ENCODE results near the gene EBF3. TPM values are rescaled to one million over a fixed set of nuclear protein-coding genes. Genes with fewer than 3 reads are reported as not detected.

The EBF3 gene
- total RNA-seq, 1 donor from 2014 or later = 6.2 TPM

GRCh38 chr10:129786216-129786615, 177.9 kb downstream of the EBF3 start:
- peaks cover 22% of the 10 kb centered on the region for H3K9me3 ChIP-seq (replicated peaks)
- intact Hi-C loops (cut with micrococcal nuclease) = no loop called here
- no peak for DNase-seq
- no peaks in the 10 kb centered on the region for H3K27me3 ChIP-seq (ENCODE audit: low read depth)
- H3K4me1 ChIP-seq = no peaks in the 10 kb centered on the region
- no peaks in the 10 kb centered on the region for H3K36me3 ChIP-seq
- no peak overlapping the region for H3K4me3 ChIP-seq
- TF ChIP-seq CTCF (IDR thresholded peaks at IDR 0.05; ENCODE audit: borderline replicate concordance) = no peak
- H3K27ac ChIP-seq (replicated peaks) = no peak overlapping the region

- no peak for DNase-seq
- no peak overlapping the region for H3K4me3 ChIP-seq
- peaks cover 18% of the 10 kb centered on the region for H3K9me3 ChIP-seq (replicated peaks)
- H3K4me1 ChIP-seq = no peaks in the 10 kb centered on the region
- TF ChIP-seq CTCF (IDR thresholded peaks at IDR 0.05; ENCODE audit: borderline replicate concordance) = no peak
- no peaks in the 10 kb centered on the region for H3K27me3 ChIP-seq (ENCODE audit: low read depth)
- intact Hi-C loops (cut with micrococcal nuclease) = no loop called here
- H3K27ac ChIP-seq (replicated peaks) = no peak overlapping the region
- H3K36me3 ChIP-seq = no peaks in the 10 kb centered on the region
These were observed 178.5 kb downstream of the EBF3 start for GRCh38 chr10:129785536-129785981.

Small RNA genes within 50 kb of the gene (microRNA-seq; reads per million reads assigned to microRNA genes)
- gene MIR4297 = not detected

Other genes starting within 250 kb of the EBF3 start
- 1.7 TPM for gene C10orf143, start 146.6 kb upstream of the EBF3 start, total RNA-seq
- gene GLRX3, start 172.1 kb upstream of the EBF3 start, total RNA-seq = 69.2 TPM

All from left ventricle myocardium inferior (tissue), 1 donor.